NOMO-1 treated with DMSO at 0.1 percent for 48 hours (cell line): ENCODE data around the gene TRIM73.
"Not testable (repeated sequence)": the region's sequence is repeated elsewhere in the genome, so short reads cannot be mapped to it uniquely, and the experiment has no call there.

Experiments used
- DNase-seq: peaks from one replicate; lab custom pipeline; 2025; ENCODE audit not compliant: unreplicated experiment; lab: John Stamatoyannopoulos, UW

Gene TRIM73

GRCh38 chr7:75415428-75415817 is 20.0 kb downstream of the TRIM73 start:
- not testable (repeated sequence) for DNase-seq

- not testable (repeated sequence) for DNase-seq
Measured at GRCh38 chr7:75415829-75416373, 20.5 kb downstream of the TRIM73 start.

GRCh38 chr7:75416787-75417186 is 21.4 kb downstream of the TRIM73 start:
- not testable (repeated sequence) for DNase-seq

GRCh38 chr7:75418292-75418858 is 22.9 kb downstream of the TRIM73 start:
- not testable (repeated sequence) for DNase-seq

- not testable (repeated sequence) for DNase-seq
Measured at GRCh38 chr7:75419210-75419609, 23.8 kb downstream of the TRIM73 start.

GRCh38 chr7:75419693-75420092 is 24.3 kb downstream of the TRIM73 start:
- DNase-seq = not testable (repeated sequence)

- not testable (repeated sequence) for DNase-seq
Measured at GRCh38 chr7:75420152-75420551, 24.7 kb downstream of the TRIM73 start.

GRCh38 chr7:75421798-75422710 is 26.6 kb downstream of the TRIM73 start:
- DNase-seq = not testable (repeated sequence)

- DNase-seq = not testable (repeated sequence)
Measured at GRCh38 chr7:75423481-75423880, 28.1 kb downstream of the TRIM73 start.

GRCh38 chr7:75439000-75439399 is 43.6 kb downstream of the TRIM73 start:
- not testable (repeated sequence) for DNase-seq

- DNase-seq = not testable (repeated sequence)
Measured at GRCh38 chr7:75442101-75442464, 46.7 kb downstream of the TRIM73 start.

- not testable (repeated sequence) for DNase-seq
Measured at GRCh38 chr7:75442465-75443111, 47.2 kb downstream of the TRIM73 start.

- not testable (repeated sequence) for DNase-seq
Measured at GRCh38 chr7:75449946-75450345, 54.5 kb downstream of the TRIM73 start.

- not testable (repeated sequence) for DNase-seq
Measured at GRCh38 chr7:75452494-75452955, 57.1 kb downstream of the TRIM73 start.
